ENCODE measurements around the gene TRPV4.

GRCh38 chr12:109879351-109880042, 46.3 kb upstream of the TRPV4 start:
- TF ChIP-seq CTCF (IDR thresholded peaks at IDR 0.05) (no peak), POLR2A (IDR thresholded peaks at IDR 0.05) (no peak)
